Retinal pigment epithelial cell (primary cell): ENCODE measurements around the gene ANXA3.
A peak's percentile ranks its signal among the peaks of the same experiment; 100 is the strongest.

Source experiments
- DNase-seq: peaks from one replicate; pipeline ENCODE4 v3.0.0-alpha.2; 2010; ENCODE audit warnings: low read depth
- H3K4me3 ChIP-seq: 2 replicates; pipeline ENCODE4 v1.5.1; 2011; ENCODE audit warnings: mild to moderate bottlenecking, low read length, control low read depth, moderate library complexity
- CTCF ChIP-seq: conservative IDR thresholded peaks from 2 replicates; pipeline ENCODE4 v1.5.1; 2011; ENCODE audit warnings: low read depth, low read length, control low read depth, inconsistent platforms

The ANXA3 gene

DNA sequence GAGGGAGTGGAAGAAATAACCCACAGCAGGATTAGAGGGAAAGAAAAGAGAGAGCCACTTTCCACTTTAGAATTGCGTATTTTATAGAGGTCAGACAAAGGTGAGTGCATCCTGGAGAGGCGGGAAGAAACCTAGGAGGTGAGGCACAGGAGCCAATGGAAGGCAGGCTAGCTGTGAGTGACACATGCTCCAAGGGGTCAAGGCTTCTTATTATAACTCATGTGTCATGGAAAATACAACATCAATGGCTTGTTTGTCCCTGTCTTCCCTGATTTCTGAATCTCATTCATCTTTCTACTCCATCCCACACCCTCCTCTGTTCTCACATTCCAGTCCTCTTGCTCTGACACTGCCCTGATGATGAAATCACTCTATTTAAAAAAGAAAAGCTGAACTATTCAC lies 14.4 kb downstream of the ANXA3 start:
- H3K4me3 ChIP-seq = no peak overlapping the region
- no peak for DNase-seq
- no peak for TF ChIP-seq CTCF

DNA sequence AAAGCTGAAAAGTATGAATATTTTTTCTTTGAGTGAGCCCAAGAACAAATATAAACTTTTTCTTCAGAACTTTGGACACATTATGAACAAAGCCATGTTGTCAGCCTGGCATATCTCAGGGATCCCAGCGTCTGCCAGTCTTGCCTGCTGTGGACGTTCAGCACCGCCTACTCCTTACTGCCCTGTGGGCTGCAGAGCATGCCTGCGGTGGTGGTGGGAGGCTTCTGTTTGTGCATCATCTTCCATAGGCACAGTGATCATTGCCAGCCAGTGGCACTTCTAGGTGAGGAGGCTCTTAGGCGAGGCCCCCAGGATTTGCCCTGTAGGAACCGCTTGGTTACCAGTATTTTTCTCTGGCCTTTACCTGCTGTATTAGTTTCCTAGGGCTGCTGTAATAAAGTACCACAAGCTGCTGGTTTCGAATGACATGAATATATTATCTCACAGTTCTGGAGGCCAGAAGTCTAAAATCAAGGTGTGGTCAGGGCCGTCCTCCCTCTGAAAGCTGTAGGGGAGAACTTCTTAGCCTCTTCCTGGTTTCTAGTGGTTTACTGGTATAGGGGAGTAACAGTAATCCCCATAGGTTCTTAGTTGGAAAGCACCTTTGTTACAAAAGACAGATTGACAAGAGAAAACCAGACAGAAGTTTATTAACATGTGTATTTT lies 15.4 kb downstream of the ANXA3 start:
- TF ChIP-seq CTCF = no peak
- no peak for DNase-seq
- no peak overlapping the region for H3K4me3 ChIP-seq

DNA sequence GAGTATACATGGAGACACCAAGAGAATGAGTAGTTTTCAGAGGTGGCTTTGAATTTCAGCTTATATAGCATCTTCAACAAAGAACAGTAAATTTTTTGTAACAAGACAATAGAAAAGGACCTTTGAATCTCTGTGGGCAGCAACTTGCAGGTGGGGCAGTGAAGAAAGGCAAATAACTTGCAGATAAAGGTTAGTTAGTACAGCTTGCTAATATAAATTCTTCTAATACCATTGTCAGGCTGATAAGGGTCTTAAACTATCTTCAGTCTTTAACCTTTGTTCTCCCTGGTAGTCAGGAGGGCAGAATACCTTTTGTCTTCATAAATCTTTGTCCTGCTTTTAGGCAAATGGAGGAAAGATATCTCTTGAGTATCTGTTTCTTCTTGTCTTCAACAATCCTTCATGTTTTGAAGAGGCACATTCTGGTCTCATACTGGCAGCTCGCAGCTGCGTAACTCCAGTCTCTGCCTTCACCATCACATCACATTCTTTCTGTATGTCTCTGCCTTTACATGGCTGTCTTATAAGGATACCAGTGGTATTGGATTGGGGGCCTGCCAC lies 16.0 kb downstream of the ANXA3 start:
- no peak overlapping the region for H3K4me3 ChIP-seq
- DNase-seq = no peak
- no peak for TF ChIP-seq CTCF

DNA sequence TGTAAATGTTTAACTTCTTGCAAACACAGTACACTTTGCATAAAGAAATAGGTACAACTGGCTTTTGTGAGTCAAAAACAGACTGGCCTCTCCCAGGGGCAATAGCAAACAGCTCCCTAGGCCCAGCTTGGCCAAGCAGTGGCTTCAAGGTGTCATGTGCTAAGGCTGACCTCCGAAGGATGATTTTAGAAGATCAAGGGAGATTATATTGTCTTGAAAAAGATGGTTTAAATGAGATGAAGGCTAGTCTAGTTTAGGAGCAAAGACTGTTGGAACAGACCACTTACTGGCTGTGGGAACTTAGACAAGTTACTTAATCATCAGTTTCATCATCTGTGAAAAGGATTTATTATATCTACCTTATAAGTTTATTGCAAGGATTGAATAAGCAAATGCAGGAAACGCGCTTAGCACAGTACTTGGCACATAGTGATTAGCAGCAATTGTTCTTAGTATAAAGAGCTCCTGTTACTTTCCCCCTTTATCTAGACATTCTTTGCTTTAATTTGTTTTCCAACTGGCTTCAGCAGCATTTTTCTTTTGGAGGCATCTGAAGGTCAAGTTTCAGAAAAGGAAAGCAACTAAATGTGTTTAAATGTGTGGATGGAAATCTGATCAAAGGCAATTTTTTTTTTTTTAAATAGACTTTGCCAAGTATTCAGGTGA lies 17.2 kb downstream of the ANXA3 start:
- H3K4me3 ChIP-seq = no peak overlapping the region
- DNase-seq = no peak
- TF ChIP-seq CTCF = no peak

- peak; percentile 76 for DNase-seq
- H3K4me3 ChIP-seq = no peak overlapping the region
- TF ChIP-seq CTCF = no peak
These were observed 17.8 kb downstream of the ANXA3 start for GRCh38 chr4:78569306-78569821.

DNA sequence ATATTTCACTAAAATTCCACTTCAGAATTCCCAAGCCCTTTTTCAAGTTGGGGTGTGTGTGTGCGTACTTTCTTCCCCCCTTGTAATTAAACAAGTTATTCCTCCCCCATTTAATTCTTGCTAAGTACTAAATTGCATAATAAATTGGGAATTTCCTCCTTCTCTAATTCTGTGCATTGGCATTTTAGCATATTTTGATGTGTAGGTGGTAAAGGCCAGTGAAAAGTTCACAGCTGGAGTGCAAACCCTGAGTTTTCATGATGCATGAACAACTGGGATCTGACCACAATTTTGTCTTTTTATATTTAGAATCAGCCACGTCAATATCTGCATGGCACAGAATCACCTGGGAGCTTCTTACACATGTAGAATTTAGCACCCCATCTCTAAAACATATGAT lies 18.5 kb downstream of the ANXA3 start:
- TF ChIP-seq CTCF = no peak
- DNase-seq = no peak
- H3K4me3 ChIP-seq = no peak overlapping the region
